ENCODE results near the gene RIPPLY3. TPM values are rescaled to one million over a fixed set of nuclear protein-coding genes. Genes with fewer than 3 reads are reported as not detected.

Gene RIPPLY3
- total RNA-seq, 2 donors from 2014 or later: not detected

DNA sequence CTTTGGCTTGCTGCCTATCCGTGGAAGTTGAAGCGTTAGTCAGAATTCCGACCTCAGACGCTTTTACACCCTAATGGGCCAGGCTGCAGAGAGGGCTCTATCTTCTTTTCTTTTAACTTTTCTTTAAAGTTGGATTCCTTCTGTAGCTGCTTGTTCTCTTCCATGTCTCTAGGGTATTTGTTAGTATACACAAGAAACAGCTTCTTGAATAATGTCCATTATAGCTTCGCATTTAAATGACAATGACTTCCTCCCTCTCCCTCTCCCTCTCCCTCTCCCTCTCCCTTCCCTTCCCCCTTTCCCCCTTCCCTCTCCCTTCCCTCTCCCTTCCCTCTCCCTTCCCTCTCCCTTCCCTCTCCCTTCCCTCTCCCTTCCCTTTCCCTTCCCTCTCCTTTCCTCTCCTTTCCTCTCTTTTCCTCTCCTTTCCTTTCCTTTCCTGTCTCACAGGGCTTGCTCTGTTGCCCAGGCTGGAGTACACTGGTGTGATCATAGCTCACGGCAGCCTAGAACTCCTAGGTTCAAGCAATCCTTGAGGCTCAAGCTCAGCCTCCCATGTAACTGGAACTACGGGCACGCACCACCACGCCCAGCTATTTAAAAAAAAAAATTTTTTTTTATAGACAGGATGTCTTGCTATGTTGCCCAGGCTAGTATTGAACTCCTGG lies 33.0 kb downstream of the RIPPLY3 start:
- no peak overlapping the region for H3K27ac ChIP-seq
- DNase-seq (ENCODE audit: low spot score) (no peak), ATAC-seq (ENCODE audit: insufficient number of reproducible peaks, low FRiP score, low read depth) (no peak)
- no peaks in the 10 kb centered on the region for H3K9me3 ChIP-seq
- TF ChIP-seq, protein P1, sequence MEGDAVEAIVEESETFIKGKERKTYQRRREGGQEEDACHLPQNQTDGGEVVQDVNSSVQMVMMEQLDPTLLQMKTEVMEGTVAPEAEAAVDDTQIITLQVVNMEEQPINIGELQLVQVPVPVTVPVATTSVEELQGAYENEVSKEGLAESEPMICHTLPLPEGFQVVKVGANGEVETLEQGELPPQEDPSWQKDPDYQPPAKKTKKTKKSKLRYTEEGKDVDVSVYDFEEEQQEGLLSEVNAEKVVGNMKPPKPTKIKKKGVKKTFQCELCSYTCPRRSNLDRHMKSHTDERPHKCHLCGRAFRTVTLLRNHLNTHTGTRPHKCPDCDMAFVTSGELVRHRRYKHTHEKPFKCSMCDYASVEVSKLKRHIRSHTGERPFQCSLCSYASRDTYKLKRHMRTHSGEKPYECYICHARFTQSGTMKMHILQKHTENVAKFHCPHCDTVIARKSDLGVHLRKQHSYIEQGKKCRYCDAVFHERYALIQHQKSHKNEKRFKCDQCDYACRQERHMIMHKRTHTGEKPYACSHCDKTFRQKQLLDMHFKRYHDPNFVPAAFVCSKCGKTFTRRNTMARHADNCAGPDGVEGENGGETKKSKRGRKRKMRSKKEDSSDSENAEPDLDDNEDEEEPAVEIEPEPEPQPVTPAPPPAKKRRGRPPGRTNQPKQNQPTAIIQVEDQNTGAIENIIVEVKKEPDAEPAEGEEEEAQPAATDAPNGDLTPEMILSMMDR (IDR thresholded peaks at IDR 0.05): no peak
- no peaks in the 10 kb centered on the region for H3K4me1 ChIP-seq (ENCODE audit: control insufficient read depth in 1 of 2, low read depth in 2 of 2)
- no peak overlapping the region for H3K4me3 ChIP-seq
- no peaks in the 10 kb centered on the region for H3K27me3 ChIP-seq (replicated peaks; ENCODE audit: insufficient read depth)
- H3K36me3 ChIP-seq: no peaks in the 10 kb centered on the region

DNA sequence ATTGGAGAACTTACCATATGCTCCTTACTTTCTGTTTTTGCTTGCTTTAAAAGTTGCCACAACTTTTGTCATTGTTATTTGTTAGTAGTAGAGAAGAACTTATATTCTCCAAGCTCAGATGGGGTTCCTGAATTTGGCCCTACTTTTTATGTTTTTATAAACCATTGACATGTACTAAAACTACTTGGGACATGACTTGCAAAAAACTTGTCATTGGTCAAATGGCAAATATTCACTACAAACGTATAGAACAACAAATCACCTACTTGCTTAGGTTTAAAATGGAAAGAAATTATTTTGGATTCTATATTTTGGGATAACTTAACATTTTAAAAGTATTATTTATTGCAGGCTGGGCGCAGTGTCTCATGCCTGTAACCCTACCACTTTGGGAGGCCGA lies 33.7 kb downstream of the RIPPLY3 start:
- Histone ChIP-seq H3K27me3 (replicated peaks; ENCODE audit: insufficient read depth) (no peaks in the 10 kb centered on the region), H3K4me3 (no peak overlapping the region), H3K9me3 (no peaks in the 10 kb centered on the region), H3K4me1 (ENCODE audit: control insufficient read depth in 1 of 2, low read depth in 2 of 2) (no peaks in the 10 kb centered on the region), H3K36me3 (no peaks in the 10 kb centered on the region), H3K27ac (no peak overlapping the region)
- no peak for ATAC-seq (ENCODE audit: insufficient number of reproducible peaks, low FRiP score, low read depth)
- DNase-seq (ENCODE audit: low spot score): no peak
- TF ChIP-seq, protein P1 (IDR thresholded peaks at IDR 0.05): no peak

- Histone ChIP-seq H3K36me3 (no peaks in the 10 kb centered on the region), H3K4me1 (ENCODE audit: control insufficient read depth in 1 of 2, low read depth in 2 of 2) (no peaks in the 10 kb centered on the region), H3K27ac (no peak overlapping the region), H3K9me3 (no peaks in the 10 kb centered on the region), H3K27me3 (replicated peaks; ENCODE audit: insufficient read depth) (no peaks in the 10 kb centered on the region), H3K4me3 (no peak overlapping the region)
- DNase-seq (ENCODE audit: low spot score) (no peak), ATAC-seq (ENCODE audit: insufficient number of reproducible peaks, low FRiP score, low read depth) (no peak)
- TF ChIP-seq, protein P1 (IDR thresholded peaks at IDR 0.05): no peak
Measured at GRCh38 chr21:37041706-37042271, 35.3 kb downstream of the RIPPLY3 start.

DNA sequence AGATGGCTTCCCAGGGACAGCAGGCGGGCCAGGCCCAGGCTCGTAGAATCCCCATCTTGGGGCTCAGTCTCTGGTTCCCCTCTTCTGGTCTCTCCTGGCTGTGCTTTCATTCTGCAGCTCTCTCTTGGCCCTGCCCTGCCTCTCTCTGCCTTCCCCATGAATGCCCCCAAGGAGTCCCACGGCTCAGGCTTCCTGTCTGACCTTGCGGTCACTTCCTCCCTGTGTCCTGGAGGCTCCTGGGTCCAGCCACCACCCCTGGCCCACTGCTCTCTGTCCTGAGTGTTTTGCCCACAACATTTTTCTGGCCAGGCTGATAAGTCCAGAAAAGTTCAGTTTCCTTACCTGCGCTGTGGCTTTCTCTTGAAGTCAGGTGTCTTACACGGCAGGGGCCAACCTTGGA lies 37.3 kb downstream of the RIPPLY3 start:
- no peaks in the 10 kb centered on the region for H3K9me3 ChIP-seq
- DNase-seq (ENCODE audit: low spot score) (no peak), ATAC-seq (ENCODE audit: insufficient number of reproducible peaks, low FRiP score, low read depth) (no peak)
- H3K4me3 ChIP-seq: no peak overlapping the region
- TF ChIP-seq, protein P1 (IDR thresholded peaks at IDR 0.05): no peak
- no peaks in the 10 kb centered on the region for H3K4me1 ChIP-seq (ENCODE audit: control insufficient read depth in 1 of 2, low read depth in 2 of 2)
- no peaks in the 10 kb centered on the region for H3K36me3 ChIP-seq
- H3K27me3 ChIP-seq (replicated peaks; ENCODE audit: insufficient read depth): no peaks in the 10 kb centered on the region
- no peak overlapping the region for H3K27ac ChIP-seq

GRCh38 chr21:37044643-37045042 lies 38.1 kb downstream of the RIPPLY3 start:
- H3K4me1 ChIP-seq (ENCODE audit: control insufficient read depth in 1 of 2, low read depth in 2 of 2): no peaks in the 10 kb centered on the region
- no peak for ATAC-seq (ENCODE audit: insufficient number of reproducible peaks, low FRiP score, low read depth)
- no peaks in the 10 kb centered on the region for H3K36me3 ChIP-seq
- no peak overlapping the region for H3K4me3 ChIP-seq
- H3K27ac ChIP-seq: no peak overlapping the region
- H3K9me3 ChIP-seq: no peaks in the 10 kb centered on the region
- no peaks in the 10 kb centered on the region for H3K27me3 ChIP-seq (replicated peaks; ENCODE audit: insufficient read depth)
- TF ChIP-seq, protein P1 (IDR thresholded peaks at IDR 0.05): no peak
- no peak for DNase-seq (ENCODE audit: low spot score)

Data from thoracic aorta (tissue), 2 donors.